HEK293 (cell line): Measurements from ENCODE around the gene RNPEP.

Source experiments
- CTCF ChIA-PET: fragments of 350-600 bp; formaldehyde crosslinking; extraction: SDS; loops from one replicate; lab custom pipeline; 2021; ENCODE audit warnings: antibody characterized with exemption; lab: Yijun Ruan, JAX
- POLR2A ChIA-PET: fragments of 300-600 bp; formaldehyde crosslinking; extraction: SDS; loops from one replicate; lab custom pipeline; 2020; ENCODE audit warnings: antibody characterized with exemption, inconsistent platforms; lab: Yijun Ruan, JAX
- H3K27ac ChIP-seq: fragments of 200-500 bp; sonication (Bioruptor generic); 2 replicates; pipeline ENCODE4 v1.5.1; 2014; ENCODE audit warnings: low read depth, low read length, control low read depth, inconsistent platforms; ENCODE audit errors: extremely low read depth
- H3K36me3 ChIP-seq, 2 experiments: fragments of 200-500 bp in 1 of 2; sonication (Bioruptor generic) in 1 of 2; 1 replicate in 1 of 2; 2 replicates in 1 of 2; pipeline ENCODE4 v1.5.1; 2014 to 2017; ENCODE audit warnings: inconsistent platforms in 2 of 2, low read length in 2 of 2; ENCODE audit not compliant: control insufficient read depth in 2 of 2, insufficient read depth in 1 of 2
- H3K4me1 ChIP-seq: fragments of 200-500 bp; sonication (Bioruptor generic); 2 replicates; pipeline ENCODE4 v1.5.1; 2014; ENCODE audit warnings: mild to moderate bottlenecking, low read length, inconsistent platforms; ENCODE audit not compliant: control insufficient read depth, insufficient read depth
- H3K4me3 ChIP-seq: 2 replicates; pipeline ENCODE4 v1.5.1; 2011; ENCODE audit warnings: low read depth, mild to moderate bottlenecking, control low read depth, low read length, moderate library complexity
- H3K9me3 ChIP-seq: fragments of 200-500 bp; sonication (Bioruptor generic); 2 replicates; pipeline ENCODE4 v1.5.1; 2014; ENCODE audit warnings: low read depth, low read length, inconsistent platforms; ENCODE audit not compliant: control insufficient read depth, insufficient read depth
- BCL11B ChIP-seq: fragments of 450-650 bp; formaldehyde crosslinking; IDR thresholded peaks from 2 replicates; pipeline ENCODE4 v1.5.1; 2016; ENCODE audit warnings: low read depth, missing biosample characterization, missing genetic modification characterization
- EGR2 ChIP-seq: fragments of 450-650 bp; formaldehyde crosslinking; IDR thresholded peaks from 2 replicates; pipeline ENCODE4 v1.5.1; 2016; ENCODE audit warnings: low read depth, missing biosample characterization, missing genetic modification characterization
- HOXA7 ChIP-seq: sonication (generic); formaldehyde crosslinking; IDR thresholded peaks from 2 replicates; pipeline ENCODE4 v1.8.1; 2022; ENCODE audit warnings: missing genetic modification reagents, borderline replicate concordance
- PRDM1 ChIP-seq: fragments of 450-650 bp; formaldehyde crosslinking; IDR thresholded peaks from 2 replicates; pipeline ENCODE4; 2016; ENCODE audit warnings: missing biosample characterization, missing genetic modification characterization
- RBAK ChIP-seq: fragments of 450-650 bp; formaldehyde crosslinking; IDR thresholded peaks from 2 replicates; pipeline ENCODE4 v1.5.1; 2016; ENCODE audit warnings: missing biosample characterization, missing genetic modification characterization
- ZNF175 ChIP-seq: fragments of 450-650 bp; formaldehyde crosslinking; IDR thresholded peaks from 2 replicates; pipeline ENCODE4 v1.5.1; 2016; ENCODE audit warnings: missing biosample characterization, missing genetic modification characterization
- ZNF366 ChIP-seq: fragments of 450-650 bp; formaldehyde crosslinking; conservative IDR thresholded peaks from 2 replicates; pipeline ENCODE4 v1.5.1; 2016; ENCODE audit warnings: missing biosample characterization, missing genetic modification characterization
- ZNF544 ChIP-seq: fragments of 450-650 bp; formaldehyde crosslinking; IDR thresholded peaks from 2 replicates; pipeline ENCODE4 v1.5.0; 2017; ENCODE audit warnings: missing biosample characterization, missing genetic modification characterization
- ZNF623 ChIP-seq: fragments of 450-650 bp; formaldehyde crosslinking; IDR thresholded peaks from 2 replicates; pipeline ENCODE4 v1.5.1; 2016; ENCODE audit warnings: missing biosample characterization, missing genetic modification characterization
- ZNF629 ChIP-seq: fragments of 450-650 bp; formaldehyde crosslinking; IDR thresholded peaks from 2 replicates; pipeline ENCODE4 v1.5.1; 2017; ENCODE audit warnings: missing biosample characterization, missing genetic modification characterization
- ZNF701 ChIP-seq: fragments of 450-650 bp; formaldehyde crosslinking; IDR thresholded peaks from 2 replicates; pipeline ENCODE4 v1.5.1; 2016; ENCODE audit warnings: missing biosample characterization, missing genetic modification characterization
- TF ChIP-seq, protein P1 (sequence below): fragments of 450-650 bp; formaldehyde crosslinking; IDR thresholded peaks from 2 replicates; pipeline ENCODE4 v1.5.1; 2016; ENCODE audit warnings: missing biosample characterization, missing genetic modification characterization
- TF ChIP-seq, protein P2 (sequence below): fragments of 450-650 bp; IDR thresholded peaks from 2 replicates; pipeline ENCODE4 v1.5.1; 2018; ENCODE audit warnings: missing biosample characterization, mild to moderate bottlenecking, missing genetic modification characterization
- TF ChIP-seq, protein P3 (sequence below): fragments of 450-650 bp; formaldehyde crosslinking; IDR thresholded peaks from 2 replicates; pipeline ENCODE4 v1.5.1; 2016; ENCODE audit warnings: missing biosample characterization, missing genetic modification characterization

RNPEP gene

GRCh38 chr1:202014060-202014459 is 31.6 kb downstream of the RNPEP start:
- H3K9me3 ChIP-seq, result no peaks in the 10 kb centered on the region
- TF ChIP-seq, protein P1, sequence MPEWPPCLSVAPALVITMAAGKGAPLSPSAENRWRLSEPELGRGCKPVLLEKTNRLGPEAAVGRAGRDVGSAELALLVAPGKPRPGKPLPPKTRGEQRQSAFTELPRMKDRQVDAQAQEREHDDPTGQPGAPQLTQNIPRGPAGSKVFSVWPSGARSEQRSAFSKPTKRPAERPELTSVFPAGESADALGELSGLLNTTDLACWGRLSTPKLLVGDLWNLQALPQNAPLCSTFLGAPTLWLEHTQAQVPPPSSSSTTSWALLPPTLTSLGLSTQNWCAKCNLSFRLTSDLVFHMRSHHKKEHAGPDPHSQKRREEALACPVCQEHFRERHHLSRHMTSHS, result no peak
- TF ChIP-seq ZNF629 (tag by site-specific recombination) (no peak), PRDM1 (tag by site-specific recombination) (no peak), RBAK (tag by site-specific recombination) (no peak), ZNF544 (tag by site-specific recombination) (no peak)
- no peaks in the 10 kb centered on the region for H3K36me3 ChIP-seq
- no peak overlapping the region for H3K4me3 ChIP-seq
- peaks cover 14% of the 10 kb centered on the region for H3K4me1 ChIP-seq
- POLR2A ChIA-PET, result no interaction called here
- CTCF ChIA-PET, result interaction anchor here (0.6 to 10.8 kb wide), 3 partner anchors 10 to 106 kb away, joined by 4 to 159 read pairs (median 4); partner anchors contain the start of gene GPR37L1
- H3K27ac ChIP-seq, result no peak overlapping the region

DNA sequence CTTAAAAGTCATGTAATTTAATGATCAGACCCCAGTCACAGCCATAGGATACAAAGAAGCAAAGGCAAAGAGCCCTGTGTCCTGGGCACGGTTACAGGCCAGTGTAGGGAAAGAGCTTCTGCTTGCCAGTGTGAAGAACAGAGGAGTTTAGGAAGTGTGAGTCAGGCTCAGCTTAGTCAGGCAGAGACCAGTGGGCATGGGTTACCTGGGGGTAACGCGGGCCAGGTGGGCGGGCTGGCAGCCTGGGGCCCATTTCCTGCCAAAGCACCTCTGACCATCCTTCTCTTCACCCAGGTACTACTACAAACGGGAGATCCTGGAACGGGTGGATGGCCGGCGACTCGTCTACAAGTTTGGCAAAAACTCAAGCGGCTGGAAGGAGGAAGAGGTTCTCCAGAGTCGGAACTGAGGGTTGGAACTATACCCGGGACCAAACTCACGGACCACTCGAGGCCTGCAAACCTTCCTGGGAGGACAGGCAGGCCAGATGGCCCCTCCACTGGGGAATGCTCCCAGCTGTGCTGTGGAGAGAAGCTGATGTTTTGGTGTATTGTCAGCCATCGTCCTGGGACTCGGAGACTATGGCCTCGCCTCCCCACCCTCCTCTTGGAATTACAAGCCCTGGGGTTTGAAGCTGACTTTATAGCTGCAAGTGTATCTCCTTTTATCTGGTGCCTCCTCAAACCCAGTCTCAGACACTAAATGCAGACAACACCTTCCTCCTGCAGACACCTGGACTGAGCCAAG is 32.6 kb downstream of the RNPEP start:
- no peak overlapping the region for H3K27ac ChIP-seq
- H3K4me3 ChIP-seq, result no peak overlapping the region
- H3K9me3 ChIP-seq, result no peaks in the 10 kb centered on the region
- TF ChIP-seq BCL11B (no peak), ZNF701 (no peak), EGR2 (no peak)
- TF ChIP-seq, protein P2, sequence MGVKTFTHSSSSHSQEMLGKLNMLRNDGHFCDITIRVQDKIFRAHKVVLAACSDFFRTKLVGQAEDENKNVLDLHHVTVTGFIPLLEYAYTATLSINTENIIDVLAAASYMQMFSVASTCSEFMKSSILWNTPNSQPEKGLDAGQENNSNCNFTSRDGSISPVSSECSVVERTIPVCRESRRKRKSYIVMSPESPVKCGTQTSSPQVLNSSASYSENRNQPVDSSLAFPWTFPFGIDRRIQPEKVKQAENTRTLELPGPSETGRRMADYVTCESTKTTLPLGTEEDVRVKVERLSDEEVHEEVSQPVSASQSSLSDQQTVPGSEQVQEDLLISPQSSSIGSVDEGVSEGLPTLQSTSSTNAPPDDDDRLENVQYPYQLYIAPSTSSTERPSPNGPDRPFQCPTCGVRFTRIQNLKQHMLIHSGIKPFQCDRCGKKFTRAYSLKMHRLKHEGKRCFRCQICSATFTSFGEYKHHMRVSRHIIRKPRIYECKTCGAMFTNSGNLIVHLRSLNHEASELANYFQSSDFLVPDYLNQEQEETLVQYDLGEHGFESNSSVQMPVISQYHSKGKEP (tag by site-specific recombination), result no peak
- H3K36me3 ChIP-seq, result no peaks in the 10 kb centered on the region
- CTCF ChIA-PET, result interaction anchor here (0.6 to 2.7 kb wide), 7 partner anchors 8 to 533 kb away, joined by 3 to 13 read pairs (median 4); no protein-coding TSS in a partner anchor
- peaks cover 14% of the 10 kb centered on the region for H3K4me1 ChIP-seq
- POLR2A ChIA-PET, result interaction anchor here (1.3 kb wide), 1 partner anchor 20 kb away, joined by 3 read pairs; no protein-coding TSS in a partner anchor

GRCh38 chr1:202015662-202015937 is 33.2 kb downstream of the RNPEP start:
- Histone ChIP-seq H3K4me1 (peaks cover 14% of the 10 kb centered on the region), H3K4me3 (no peak overlapping the region), H3K36me3 (no peaks in the 10 kb centered on the region), H3K27ac (no peak overlapping the region), H3K9me3 (no peaks in the 10 kb centered on the region)
- TF ChIP-seq ZNF366 (no peak), ZNF623 (tag by site-specific recombination) (no peak), HOXA7 (CRISPR knock-in tag) (no peak), ZNF175 (tag by site-specific recombination) (no peak)
- TF ChIP-seq, protein P3, sequence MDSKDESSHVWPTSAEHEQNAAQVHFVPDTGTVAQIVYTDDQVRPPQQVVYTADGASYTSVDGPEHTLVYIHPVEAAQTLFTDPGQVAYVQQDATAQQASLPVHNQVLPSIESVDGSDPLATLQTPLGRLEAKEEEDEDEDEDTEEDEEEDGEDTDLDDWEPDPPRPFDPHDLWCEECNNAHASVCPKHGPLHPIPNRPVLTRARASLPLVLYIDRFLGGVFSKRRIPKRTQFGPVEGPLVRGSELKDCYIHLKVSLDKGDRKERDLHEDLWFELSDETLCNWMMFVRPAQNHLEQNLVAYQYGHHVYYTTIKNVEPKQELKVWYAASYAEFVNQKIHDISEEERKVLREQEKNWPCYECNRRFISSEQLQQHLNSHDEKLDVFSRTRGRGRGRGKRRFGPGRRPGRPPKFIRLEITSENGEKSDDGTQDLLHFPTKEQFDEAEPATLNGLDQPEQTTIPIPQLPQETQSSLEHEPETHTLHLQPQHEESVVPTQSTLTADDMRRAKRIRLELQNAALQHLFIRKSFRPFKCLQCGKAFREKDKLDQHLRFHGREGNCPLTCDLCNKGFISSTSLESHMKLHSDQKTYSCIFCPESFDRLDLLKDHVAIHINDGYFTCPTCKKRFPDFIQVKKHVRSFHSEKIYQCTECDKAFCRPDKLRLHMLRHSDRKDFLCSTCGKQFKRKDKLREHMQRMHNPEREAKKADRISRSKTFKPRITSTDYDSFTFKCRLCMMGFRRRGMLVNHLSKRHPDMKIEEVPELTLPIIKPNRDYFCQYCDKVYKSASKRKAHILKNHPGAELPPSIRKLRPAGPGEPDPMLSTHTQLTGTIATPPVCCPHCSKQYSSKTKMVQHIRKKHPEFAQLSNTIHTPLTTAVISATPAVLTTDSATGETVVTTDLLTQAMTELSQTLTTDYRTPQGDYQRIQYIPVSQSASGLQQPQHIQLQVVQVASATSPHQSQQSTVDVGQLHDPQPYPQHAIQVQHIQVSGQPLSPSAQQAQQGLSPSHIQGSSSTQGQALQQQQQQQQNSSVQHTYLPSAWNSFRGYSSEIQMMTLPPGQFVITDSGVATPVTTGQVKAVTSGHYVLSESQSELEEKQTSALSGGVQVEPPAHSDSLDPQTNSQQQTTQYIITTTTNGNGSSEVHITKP (tag by site-specific recombination), result peak; percentile 68
- ChIA-PET CTCF (interaction anchor here (0.7 to 2.7 kb wide), 5 partner anchors 9 to 119 kb away, joined by 3 to 13 read pairs (median 4); no protein-coding TSS in a partner anchor), POLR2A (interaction anchor here (1.3 kb wide), 1 partner anchor 19 kb away, joined by 3 read pairs; no protein-coding TSS in a partner anchor)
